NCI-H226 (cell line): ENCODE measurements around the gene CYB5RL.
"Not testable (repeated sequence)": the region's sequence is repeated elsewhere in the genome, so short reads cannot be mapped to it uniquely, and the experiment has no call there.

Source experiments
- DNase-seq: peaks from one replicate; pipeline ENCODE4 v3.0.0-alpha.2; 2015

Gene CYB5RL

DNA sequence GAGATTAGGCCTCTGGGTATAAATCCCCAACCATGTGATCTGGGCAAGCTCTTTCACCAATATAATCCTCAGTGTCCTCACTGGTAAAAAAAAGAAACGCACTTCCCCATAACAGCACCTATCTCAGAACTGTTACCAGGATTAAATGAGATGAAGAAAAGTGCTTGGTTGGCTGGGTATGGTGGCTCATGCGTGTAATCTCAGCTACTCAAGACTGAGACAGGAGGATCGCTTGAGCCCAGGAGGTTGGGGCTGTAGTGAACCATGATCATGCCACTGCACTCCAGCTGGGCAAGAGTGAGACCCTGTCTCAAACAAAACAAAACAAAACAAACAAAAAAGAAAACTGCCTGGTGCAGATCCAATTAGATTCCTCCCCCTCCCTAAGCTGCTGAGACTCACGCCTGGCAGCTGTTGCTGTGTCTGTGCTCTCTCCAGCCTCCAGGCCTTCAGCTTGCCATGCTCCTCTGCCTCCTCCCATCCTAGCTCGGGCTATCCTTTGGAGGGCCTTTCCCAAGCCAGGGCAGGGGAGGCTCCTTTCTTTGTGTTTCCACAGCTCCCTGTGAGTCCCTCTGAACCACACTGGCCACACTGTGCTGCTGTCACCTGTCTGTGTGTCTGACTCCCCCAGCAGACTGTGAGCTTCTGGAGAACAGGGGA, 19.0 kb downstream of the CYB5RL start:
- no peak for DNase-seq

DNA sequence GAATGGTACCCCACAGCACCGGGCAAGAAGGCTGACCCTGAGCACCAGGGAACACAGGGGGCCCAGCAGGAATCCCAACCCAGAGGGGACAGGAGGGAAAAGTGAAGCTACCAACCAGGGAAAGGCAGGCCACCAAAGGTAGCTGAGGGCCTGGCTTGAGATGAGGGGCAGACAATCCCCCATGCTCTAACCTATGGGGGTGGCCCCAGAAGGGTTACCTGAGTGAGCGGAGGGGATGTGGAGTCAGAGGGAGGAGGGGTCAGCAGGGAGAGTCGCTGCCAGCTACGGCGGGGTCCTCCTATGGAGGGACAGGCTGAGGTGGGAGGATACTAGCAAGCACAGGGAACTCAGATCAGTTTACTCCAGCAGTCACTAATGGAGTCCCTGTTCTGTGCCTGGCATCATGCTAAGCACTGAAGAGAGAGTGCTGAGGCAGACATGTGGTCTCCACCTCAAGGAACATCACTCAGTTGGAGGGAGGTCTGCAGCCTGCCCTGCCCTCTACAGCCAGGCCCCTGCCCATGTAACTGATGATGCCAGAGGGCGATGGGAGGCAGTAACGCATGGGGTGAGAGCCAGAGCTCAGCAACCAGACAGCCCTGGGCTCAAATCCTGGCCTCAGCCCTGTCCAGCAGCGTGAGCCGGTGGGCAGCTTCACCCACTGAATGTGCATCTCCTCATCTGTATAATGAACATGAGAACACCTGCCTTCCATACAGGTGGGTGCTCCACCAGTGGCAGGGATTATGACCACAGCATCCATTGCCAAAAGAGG, 21.3 kb downstream of the CYB5RL start:
- no peak for DNase-seq

DNA sequence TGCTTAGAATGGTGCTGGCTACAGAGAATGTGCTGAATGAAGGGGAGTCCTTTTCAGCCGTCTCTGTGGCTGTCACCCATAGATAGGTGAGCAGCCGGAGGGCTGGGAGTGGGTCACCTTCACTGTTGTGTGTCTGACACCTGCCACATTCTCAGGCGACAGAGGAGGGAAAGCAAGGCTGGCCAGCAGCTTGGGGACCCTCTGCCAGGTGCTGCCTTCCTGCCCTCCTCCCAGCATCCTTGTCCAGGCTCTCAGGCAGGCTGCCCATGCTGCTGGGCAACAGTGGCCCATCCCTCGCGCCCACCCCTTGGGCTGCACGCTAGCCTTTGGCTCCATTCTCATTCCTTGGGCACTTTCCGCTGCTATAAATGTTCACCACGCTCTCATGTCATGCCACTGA, 22.1 kb downstream of the CYB5RL start:
- no peak for DNase-seq

DNA sequence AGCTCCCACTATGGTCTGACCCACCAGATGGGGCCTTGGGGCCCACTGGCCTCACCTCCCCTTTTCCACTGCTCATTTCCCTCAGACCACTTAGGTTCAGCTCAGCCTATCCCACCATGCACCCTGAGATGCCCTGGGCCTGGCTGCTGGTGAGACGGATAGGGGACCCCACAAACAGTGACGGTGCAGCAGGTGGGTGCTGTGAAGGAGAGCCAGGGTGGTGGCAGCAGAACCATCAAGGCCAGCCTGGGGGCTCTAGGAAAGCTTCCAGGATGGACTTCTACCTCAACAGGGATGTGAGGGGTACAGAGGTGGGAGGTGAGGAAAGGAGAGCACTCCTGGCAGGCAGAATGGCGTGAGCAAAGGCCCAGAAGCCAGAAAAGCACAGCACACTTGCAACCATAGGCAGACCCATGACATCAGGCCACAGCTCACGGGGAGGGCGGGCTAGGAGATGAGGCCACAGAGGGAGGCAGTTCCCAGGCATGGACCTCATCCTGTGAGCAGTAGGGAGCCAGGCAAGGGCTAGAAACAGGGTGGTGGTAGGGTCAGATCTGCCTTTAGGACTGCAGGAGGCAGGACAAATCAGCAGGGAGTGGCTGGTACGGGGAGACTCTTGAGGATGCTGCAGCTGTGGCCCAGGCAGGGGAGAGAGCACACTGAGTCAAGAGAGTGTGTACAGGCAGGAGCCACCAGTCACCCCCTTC, 23.1 kb downstream of the CYB5RL start:
- DNase-seq, result no peak

DNA sequence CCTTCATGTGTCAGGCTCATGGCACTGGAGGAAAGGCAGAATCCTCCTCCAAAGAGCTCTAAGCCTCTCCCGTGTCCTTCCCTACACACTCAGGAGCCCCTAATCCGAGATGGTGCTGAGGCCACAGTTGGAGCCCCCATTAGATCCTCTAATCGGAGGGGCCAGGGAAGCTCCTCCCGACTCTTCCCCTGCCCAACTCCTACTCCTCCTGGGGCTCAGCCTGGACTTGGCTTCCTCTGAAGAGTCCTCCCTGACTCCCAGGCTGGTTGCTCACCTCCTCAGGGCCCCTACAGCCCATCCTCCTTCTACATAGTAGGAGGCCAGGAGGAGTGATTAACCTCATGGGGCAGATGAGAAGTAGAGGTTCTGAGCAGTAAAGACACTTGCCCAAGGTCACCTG, 25.7 kb downstream of the CYB5RL start:
- DNase-seq, result no peak

DNA sequence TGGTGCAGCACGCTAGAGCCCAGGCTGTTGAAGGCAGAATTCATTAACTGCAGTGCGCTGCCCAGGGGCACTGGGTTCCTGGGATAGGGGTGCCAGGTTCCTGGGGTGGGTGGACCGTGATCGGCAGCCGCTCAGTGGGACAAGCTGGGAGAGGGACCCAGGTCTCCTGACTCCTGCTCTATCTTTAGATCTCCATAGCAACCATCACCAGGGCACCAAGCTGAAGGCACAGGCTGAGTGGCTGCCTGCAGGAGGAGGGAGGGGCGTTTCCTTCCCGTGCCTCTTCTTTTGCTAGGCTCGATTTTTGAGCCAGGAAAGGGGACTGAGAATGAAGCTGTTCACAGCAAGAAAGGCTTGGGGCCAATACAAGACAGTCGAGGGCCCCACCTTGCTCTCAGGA, 26.1 kb downstream of the CYB5RL start:
- no peak for DNase-seq

DNA sequence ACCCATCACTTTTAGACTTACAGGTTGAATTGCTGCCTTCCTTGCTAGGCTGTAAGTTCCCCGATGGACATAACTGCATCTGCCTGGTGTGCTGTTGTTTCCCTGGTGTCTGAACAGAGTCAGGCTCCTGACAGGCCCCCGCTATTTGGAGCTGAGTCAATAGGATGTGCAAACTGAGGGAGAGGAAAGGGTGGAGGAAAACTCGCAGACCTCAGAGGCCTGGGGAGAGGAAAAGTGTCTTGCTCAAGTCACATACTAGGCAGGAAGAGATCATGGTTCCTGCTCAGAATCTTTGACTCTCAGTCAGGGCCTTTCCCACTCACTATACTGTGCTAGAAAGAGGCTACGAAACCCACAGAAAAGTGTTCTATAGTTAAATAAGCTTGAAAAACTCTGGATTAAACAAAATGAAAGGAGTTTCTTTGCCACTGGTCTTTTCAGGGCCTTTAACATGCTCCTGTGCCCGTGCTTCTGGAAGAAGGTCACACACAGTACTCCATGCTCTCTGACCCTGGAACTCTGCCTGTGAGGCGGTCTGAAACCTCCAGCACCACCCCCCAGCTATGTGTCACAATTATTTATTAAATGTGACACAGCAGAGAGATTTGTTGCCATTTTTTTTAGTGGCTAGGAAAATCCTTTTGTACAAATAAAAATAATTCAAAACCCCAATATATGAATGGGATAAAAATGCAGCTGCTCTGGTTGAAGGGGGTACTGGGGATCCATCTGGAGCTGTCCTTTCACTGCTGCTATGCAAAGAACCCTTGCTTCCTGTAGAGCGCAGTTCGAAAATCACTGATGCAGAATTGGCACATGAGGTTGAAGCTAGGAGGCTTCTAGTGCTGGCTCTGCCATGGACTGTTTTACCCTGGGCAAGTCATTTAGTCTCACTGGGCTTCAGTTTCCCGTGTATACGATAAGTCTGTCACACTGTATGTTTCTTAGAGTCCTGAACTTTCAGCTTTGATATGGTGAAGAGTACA, 26.9 kb downstream of the CYB5RL start:
- no peak for DNase-seq

DNA sequence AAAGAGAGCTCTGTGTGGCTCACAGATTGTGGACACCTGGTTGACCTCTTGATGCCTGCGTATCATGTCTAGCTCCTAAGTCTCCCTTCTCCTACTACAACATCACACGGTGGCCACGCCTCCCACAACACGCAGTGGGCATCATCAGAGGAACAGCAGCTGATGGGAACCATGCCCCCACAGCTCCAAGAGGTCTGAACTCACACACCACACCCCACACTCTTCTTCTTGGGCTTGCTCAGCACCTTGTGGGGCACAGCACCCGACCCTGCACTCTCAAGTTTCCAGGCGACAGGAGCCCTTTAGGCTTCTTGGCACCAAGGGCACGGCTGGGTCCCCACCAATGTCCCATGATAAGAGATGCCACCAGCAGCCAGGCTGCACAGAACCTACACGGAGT, 28.2 kb downstream of the CYB5RL start:
- DNase-seq, result no peak

DNA sequence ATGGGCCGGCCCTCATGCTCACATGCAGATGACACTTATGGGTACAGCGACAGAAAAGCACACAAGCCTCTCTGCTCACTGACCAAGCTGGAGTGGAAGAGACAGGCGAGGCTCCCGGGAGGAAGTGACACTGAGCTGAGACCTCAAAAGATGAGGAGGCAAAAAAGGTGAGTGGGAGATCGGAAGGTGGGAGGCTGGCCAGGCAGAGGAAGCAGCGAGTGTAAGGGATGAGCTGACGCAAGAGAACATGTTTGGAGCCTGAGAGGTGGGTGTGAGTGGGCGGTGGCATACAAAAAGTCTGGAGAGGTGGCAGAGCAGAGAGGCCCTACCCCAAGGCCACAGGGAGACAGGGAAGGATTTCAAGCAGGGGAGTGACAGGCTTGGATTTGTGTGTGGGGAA, 28.8 kb downstream of the CYB5RL start:
- no peak for DNase-seq

DNA sequence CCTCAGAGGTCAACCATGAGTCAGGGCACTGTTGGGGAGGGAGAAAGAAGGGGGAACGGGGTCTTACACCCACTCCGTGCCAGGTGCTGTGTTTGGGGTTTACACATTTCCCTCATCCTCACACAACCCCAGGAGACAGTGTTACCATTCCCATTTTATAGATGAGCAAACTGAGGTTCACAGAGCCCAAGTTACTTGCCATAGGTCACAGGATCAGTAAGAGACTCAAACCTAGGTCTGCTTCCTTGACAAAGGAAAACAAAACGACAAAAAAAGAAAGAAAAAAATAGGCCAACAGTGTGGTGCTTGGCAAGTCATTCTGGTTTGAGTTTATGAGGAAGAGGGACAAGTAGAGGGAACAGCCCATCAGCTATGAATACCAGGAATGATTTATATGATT, 30.8 kb downstream of the CYB5RL start:
- DNase-seq, result no peak

DNA sequence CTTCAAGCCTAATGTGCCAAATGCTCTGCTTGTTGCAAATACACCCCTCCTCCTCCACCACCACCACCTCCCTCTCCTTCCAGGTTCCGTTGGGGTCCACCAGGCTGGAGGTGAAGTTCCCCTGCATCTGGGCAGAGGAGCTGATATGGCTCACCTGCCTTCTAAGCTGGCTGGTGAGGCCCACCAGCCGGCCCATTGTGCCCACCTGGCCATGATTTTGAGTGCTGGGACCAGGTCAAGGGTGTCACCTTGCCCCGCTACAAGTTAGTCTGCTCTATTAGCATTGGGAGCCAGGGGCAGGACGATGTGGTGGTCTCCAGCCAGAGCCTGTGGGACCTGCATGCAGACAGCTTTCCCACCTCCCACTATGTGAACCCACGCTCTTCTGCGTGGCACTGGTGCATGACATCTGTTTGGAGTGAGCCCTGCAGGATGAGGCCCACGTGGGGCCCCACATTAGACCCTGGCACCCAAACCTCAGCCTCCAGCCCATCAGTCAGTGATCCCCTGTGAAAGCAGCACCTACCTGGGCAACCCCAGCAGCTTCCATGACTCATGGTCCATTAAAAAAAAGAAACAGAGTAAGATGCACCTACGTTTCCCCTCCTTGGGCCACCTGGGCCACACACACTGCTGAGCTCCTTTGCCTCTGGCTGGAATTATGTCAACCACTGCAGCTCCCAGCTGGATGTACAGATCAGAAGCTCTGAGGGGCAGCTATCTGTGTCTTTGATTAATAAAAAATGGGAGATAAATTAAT, 31.4 kb downstream of the CYB5RL start:
- no peak for DNase-seq

DNA sequence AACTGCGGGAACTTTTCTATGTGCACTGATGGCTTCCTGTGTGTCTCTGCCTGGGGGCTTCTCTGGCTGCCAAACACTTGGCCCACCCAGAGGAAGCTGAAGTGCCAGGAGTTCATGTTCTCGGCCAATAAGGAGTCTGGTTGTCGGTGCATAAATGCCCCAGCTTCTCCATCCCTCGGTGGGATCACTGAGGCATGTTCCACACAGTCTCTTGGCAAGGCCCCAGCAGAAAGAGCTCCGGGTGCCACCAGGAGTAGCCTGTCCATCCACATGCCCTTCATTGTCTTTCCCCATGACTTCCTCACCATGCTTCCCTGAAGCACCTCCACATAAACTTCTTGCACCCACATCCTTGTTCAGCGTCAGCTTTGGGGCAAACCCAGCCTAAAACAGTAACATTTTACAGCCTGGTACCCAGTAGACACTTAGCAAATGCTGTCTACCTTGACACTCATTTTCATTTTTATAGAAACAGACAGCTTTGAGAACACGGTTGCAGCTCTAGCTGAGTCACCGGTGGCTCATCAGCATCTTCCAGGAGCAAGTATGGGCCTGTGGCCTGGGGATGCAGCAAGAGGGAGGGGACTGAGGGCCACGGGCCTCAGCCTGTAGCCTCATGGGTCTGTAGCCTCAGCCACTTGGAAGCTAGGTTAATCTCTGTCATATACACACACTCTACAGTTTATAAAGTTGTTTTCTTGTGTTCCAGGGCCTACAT, 32.2 kb downstream of the CYB5RL start:
- DNase-seq, result no peak

DNA sequence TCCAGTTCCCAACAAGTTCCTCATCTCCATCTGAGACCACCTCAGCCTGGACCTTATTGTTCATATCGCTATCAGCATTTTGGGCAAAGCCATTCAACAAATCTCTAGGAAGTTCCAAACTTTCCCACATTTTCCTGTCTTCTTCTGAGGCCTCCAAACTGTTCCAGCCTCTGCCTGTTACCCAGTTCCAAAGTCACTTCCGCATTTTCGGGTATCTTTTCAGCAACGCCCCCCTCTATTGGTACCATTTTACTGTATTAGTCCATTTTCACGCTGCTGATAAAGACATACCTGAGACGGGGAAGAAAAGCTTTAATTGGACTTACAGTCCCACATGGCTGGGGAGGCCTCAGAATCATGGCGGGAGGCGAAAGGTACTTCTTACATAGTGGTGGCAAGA, 33.5 kb downstream of the CYB5RL start:
- DNase-seq, result not testable (repeated sequence)

DNA sequence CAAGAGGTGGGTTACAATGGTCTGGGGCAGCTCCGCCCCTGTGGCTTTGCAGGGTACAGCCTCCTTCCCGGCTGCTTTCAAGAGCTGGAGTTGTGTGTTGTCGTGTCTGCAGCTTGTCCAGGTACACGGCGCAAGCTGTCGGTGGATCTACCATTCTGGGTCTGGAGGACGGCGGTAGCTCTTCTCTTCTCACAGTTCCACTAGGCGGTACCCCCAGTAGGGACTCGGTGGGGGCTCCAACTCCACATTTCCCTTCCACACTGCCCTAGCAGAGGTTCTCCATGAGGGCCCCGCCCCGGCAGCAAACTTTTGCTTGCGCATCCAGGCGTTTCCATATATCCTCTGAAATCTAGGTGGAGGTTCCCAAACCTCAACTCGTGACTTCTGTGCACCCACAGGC, 34.7 kb downstream of the CYB5RL start:
- DNase-seq, result no peak

DNA sequence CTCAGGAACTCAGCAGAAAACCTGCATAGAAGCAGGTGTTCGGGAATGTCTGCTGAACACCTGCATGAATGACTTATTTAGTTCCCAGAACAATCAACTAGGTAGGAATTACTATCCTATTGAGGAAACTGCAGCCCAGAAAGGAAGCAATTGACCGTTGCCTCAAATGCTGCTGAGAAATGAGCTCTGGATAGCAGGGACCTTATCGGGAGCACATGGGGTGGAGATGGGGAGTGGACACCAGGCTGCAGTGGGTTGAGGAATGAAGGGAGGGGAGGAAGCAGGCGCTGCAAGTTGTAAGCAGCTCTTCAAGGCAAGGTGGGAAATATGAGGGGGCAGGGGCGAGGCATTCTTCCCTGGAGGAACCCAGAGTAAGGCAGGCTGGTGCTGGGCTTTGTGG, 36.3 kb downstream of the CYB5RL start:
- DNase-seq, result no peak

DNA sequence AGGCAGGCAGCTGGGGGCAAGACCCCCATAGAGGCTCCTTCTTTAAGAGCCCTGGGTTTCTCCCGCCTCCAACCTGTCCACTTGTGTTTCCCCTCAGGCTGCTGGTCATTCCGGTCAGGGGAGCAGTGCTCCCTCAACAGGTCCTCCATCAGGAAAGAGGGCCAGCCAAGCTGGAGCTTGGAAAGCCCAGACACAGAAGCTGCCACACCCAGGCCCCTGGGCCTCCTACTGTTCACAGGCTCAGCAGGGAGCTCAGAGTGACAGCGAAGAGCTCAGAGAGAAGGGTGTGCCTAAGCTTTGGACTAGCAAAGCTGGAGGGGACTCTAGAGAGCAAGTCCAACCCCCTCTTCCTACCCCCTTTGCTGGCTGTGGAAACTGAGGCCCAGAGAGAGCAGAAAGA, 36.8 kb downstream of the CYB5RL start:
- no peak for DNase-seq

DNA sequence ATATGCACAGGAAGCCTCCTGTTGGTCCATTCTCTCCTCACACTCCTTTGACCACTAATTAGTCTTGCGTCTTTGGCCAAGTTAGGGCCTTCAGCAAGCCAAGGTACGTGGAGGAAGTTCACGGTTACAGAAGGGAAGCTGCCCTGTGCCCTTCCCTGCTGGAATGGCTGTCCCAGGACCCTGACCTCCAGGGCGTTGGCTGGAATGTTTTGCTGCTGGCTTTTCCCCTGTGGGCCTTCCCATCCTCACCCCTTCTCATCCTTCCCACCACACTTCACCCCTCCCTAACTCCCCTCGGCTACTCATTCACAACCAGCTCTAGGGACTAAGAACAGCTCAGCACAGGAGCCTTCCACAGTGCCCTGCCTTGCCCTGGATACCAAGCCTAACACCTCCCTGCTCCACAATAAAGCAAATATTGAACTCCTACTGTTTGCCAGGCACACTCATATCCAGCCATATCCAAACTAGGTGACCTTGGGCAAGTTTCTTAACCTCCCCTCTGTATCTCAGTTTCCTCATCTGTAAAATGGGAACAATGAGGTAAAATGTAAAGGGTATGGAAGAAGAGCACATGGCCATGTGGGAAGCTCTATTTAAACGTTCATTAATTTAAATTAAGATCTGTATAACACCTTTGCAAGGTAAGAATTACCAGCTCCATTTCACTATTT, 38.2 kb downstream of the CYB5RL start:
- no peak for DNase-seq

DNA sequence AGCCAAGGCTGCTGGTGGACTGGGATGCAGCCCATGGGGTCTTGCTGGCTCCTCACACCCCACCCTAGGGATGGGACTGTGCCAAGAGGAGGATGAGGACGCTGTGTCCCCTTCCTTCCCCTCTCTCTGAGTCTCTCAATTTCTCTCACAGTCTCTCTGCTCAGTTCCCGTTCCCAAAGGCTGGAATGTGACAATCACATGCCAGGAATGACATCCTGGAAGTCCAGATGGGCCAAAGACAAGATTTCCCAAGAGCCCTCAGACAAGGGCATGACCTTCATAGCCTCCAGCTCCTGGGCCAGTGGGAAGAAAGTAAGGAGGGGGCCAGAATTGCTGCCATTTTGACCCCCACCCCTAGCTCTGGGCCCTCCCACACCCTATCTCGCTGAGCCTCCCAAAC, 39.5 kb downstream of the CYB5RL start:
- no peak for DNase-seq

DNA sequence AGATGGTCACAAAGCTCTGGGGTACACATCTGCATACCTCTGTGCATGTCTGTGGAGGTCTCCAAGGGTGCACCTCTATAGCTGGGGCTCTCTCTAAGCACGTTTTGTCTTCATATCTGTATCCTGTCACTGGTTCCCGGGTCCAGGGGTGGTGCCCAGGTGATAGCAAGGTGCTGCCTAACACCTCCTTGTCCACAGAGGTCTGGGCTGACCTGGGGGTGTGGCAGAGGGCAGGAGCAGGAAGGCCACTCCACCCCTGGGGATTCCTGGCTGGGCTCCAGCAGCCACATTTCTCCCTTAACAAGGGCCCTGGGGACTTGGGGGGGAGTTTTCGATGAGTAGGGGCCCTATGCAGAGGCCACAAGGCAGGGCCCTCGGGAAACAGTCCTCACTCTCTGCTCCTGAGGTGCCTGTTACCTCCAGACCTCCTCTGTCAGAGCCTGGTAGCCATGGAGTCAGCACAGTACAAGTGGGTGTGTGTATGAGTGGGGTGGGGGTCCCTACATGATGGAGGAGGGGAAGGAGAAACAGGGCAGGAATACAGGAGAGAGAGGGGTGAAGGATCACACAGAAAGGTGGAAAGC, 40.0 kb downstream of the CYB5RL start:
- DNase-seq, result no peak

DNA sequence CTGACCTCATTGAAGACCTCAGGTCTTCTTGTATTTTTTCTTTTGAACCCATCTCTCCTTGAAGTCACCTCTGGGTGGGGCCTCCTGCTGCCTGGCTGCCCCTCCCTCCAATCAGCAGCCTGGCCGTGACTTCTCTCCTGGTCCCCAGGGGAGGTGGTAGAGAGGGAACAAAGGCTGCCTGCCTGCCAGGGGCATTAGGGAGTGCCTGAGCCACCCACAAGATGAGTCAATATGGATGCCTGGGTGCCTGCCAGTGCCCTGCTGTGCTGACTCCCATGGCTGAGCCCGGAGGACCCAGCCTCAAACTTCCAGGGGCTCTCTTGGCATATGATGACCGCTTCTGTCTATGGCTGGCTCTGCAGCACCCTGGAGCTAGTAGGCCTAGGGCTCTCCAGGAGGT, 41.8 kb downstream of the CYB5RL start:
- peak; percentile 46 for DNase-seq
